ENCODE data around the gene LY6G5C. TPM values are rescaled to one million over a fixed set of nuclear protein-coding genes. Genes with fewer than 3 reads are reported as not detected.

LY6G5C gene
- total and polyA plus RNA-seq, 2 donors (not counting 1 experiment from before 2014, with no cell fraction given), result 0.76 to 3.4 TPM

DNA sequence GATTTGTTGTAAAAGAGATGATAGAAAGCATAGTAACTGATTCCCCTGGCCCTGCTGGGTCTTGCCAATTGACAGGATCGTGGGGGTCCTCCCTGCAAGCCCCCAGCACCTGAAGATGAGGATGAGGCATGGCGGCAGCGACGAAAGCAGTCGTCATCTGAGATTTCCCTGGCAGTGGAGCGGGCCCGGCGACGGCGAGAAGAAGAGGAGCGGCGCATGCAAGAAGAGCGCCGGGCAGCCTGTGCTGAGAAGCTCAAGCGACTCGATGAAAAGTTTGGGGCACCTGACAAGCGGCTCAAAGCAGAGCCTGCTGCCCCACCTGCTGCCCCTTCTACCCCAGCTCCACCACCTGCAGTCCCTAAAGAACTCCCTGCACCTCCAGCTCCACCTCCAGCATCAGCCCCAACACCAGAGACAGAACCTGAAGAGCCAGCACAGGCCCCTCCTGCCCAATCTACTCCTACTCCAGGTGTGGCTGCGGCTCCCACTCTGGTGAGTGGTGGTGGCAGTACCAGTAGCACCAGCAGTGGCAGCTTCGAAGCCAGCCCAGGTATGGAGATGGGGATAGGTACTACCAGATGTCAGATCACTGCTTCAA, 53.1 kb downstream of the LY6G5C start:
- CTCF ChIA-PET, result interaction anchor here (1.1 to 1.2 kb wide), 2 partner anchors 76 to 263 kb away, joined by 3 read pairs; no protein-coding TSS in a partner anchor
- Mint-ChIP-seq H3K27me3 (no peaks in the 10 kb centered on the region), H3K4me1 (peaks cover under 1% of the 10 kb centered on the region), H3K4me3 (no peak overlapping the region), H3K9me3 (ENCODE audit: insufficient read depth) (no peaks in the 10 kb centered on the region), H3K27ac (no peak overlapping the region)
- no peak overlapping the region for H3K4me2 ChIP-seq (replicated peaks; ENCODE audit: low read depth, low read length, poor library complexity, severe bottlenecking)
- no peak overlapping the region for H3K27ac ChIP-seq (ENCODE audit: low read length in 2 of 2)
- H3K4me3 ChIP-seq (ENCODE audit: control extremely low read depth in 1 of 5, extremely low read depth in 1 of 5, insufficient read depth in 1 of 5, low read depth in 2 of 5, low read length in 4 of 5), result no peak overlapping the region
- H3K9ac ChIP-seq (ENCODE audit: low read length), result no peak overlapping the region
- no peak for DNase-seq
- TF ChIP-seq EZH2 (IDR thresholded peaks at IDR 0.05; ENCODE audit: borderline replicate concordance, insufficient read depth, low read depth, low read length, poor library complexity, severe bottlenecking), result no peak
- TF ChIP-seq, protein P1, sequence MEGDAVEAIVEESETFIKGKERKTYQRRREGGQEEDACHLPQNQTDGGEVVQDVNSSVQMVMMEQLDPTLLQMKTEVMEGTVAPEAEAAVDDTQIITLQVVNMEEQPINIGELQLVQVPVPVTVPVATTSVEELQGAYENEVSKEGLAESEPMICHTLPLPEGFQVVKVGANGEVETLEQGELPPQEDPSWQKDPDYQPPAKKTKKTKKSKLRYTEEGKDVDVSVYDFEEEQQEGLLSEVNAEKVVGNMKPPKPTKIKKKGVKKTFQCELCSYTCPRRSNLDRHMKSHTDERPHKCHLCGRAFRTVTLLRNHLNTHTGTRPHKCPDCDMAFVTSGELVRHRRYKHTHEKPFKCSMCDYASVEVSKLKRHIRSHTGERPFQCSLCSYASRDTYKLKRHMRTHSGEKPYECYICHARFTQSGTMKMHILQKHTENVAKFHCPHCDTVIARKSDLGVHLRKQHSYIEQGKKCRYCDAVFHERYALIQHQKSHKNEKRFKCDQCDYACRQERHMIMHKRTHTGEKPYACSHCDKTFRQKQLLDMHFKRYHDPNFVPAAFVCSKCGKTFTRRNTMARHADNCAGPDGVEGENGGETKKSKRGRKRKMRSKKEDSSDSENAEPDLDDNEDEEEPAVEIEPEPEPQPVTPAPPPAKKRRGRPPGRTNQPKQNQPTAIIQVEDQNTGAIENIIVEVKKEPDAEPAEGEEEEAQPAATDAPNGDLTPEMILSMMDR (IDR thresholded peaks at IDR 0.05), result no peak
- H3K9me3 ChIP-seq (ENCODE audit: control extremely low read depth in 1 of 3, control insufficient read depth in 2 of 3, insufficient read depth in 1 of 3, low read length in 2 of 3), result no peaks in the 10 kb centered on the region
- POLR2A ChIA-PET, result interaction anchor here (0.6 kb wide), 1 partner anchor 341 kb away, joined by 3 read pairs; no protein-coding TSS in a partner anchor
- H3K27me3 ChIP-seq (replicated peaks in 1 of 4; ENCODE audit: control extremely low read depth in 1 of 4, control insufficient read depth in 3 of 4, insufficient read depth in 4 of 4, low read length in 3 of 4), result no peaks in the 10 kb centered on the region
- peaks cover 5% of the 10 kb centered on the region for H3K79me2 ChIP-seq (ENCODE audit: control insufficient read depth, insufficient read depth, low read length)
- H2AFZ ChIP-seq (ENCODE audit: insufficient read depth, low read depth, low read length, poor library complexity, severe bottlenecking), result no peak overlapping the region
- 98% methylated on average over 18 of the region's 19 CpGs for WGBS (ENCODE audit: insufficient coverage)
- H3K4me1 ChIP-seq (ENCODE audit: control insufficient read depth in 2 of 2, insufficient read depth in 2 of 2, low read length in 2 of 2), result no peaks in the 10 kb centered on the region
- peaks cover 7 to 90% of the 10 kb centered on the region in 2 experiments for H3K36me3 ChIP-seq (replicated peaks in 1 of 2; ENCODE audit: control extremely low read depth in 1 of 2, control insufficient read depth in 1 of 2, extremely low read depth in 1 of 2, insufficient read depth in 2 of 2, low read length in 1 of 2)
- H4K20me1 ChIP-seq (ENCODE audit: control insufficient read depth, insufficient read depth, low read length, poor library complexity, severe bottlenecking), result peaks cover 38% of the 10 kb centered on the region
- ATAC-seq (ENCODE audit: low read depth), result no peak
- intact Hi-C loops (cut with micrococcal nuclease), result no loop called here

DNA sequence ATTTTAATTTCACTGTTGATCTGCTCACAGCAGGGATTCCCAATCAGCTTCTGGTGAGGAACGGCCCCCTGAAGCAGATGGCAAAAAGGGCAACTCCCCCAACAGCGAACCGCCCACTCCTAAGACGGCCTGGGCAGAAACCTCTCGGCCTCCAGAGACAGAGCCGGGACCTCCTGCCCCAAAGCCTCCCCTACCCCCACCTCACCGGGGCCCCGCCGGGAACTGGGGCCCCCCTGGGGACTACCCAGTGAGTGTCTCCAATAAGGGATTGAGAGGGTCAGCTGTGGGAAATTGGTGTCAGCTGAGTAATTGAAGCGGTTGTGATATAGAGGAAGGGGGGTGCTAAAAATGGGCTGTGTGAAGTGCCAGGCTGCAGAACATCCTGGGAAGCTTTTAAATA, 53.9 kb downstream of the LY6G5C start:
- peaks cover 10% of the 10 kb centered on the region for H3K79me2 ChIP-seq (ENCODE audit: control insufficient read depth, insufficient read depth, low read length)

More for the DNA sequence above, 53.9 kb downstream of the LY6G5C start:
- POLR2A ChIA-PET, result interaction anchor here (0.6 kb wide), 1 partner anchor 342 kb away, joined by 3 read pairs; no protein-coding TSS in a partner anchor
- H3K27me3 Mint-ChIP-seq, result no peaks in the 10 kb centered on the region
- ATAC-seq (ENCODE audit: low read depth), result no peak
- 100% methylated on average over 2 of the region's 10 CpGs for WGBS (ENCODE audit: insufficient coverage)
- Histone ChIP-seq H3K4me2 (replicated peaks; ENCODE audit: low read depth, low read length, poor library complexity, severe bottlenecking) (no peak overlapping the region), H2AFZ (ENCODE audit: insufficient read depth, low read depth, low read length, poor library complexity, severe bottlenecking) (no peak overlapping the region), H3K9ac (ENCODE audit: low read length) (no peak overlapping the region), H3K4me1 (ENCODE audit: control insufficient read depth in 2 of 2, insufficient read depth in 2 of 2, low read length in 2 of 2) (peaks cover under 1 to 2% of the 10 kb centered on the region in 2 donors), H3K27ac (ENCODE audit: low read length in 2 of 2) (no peak overlapping the region), H3K9me3 (ENCODE audit: control extremely low read depth in 1 of 3, control insufficient read depth in 2 of 3, insufficient read depth in 1 of 3, low read length in 2 of 3) (no peaks in the 10 kb centered on the region), H3K4me3 (ENCODE audit: control extremely low read depth in 1 of 5, extremely low read depth in 1 of 5, insufficient read depth in 1 of 5, low read depth in 2 of 5, low read length in 4 of 5) (no peak overlapping the region), H4K20me1 (ENCODE audit: control insufficient read depth, insufficient read depth, low read length, poor library complexity, severe bottlenecking) (peaks cover 30% of the 10 kb centered on the region), H3K27me3 (replicated peaks in 1 of 4; ENCODE audit: control extremely low read depth in 1 of 4, control insufficient read depth in 3 of 4, insufficient read depth in 4 of 4, low read length in 3 of 4) (no peaks in the 10 kb centered on the region), H3K36me3 (replicated peaks in 1 of 2; ENCODE audit: control extremely low read depth in 1 of 2, control insufficient read depth in 1 of 2, extremely low read depth in 1 of 2, insufficient read depth in 2 of 2, low read length in 1 of 2) (peaks cover 7 to 84% of the 10 kb centered on the region in 2 experiments)
- intact Hi-C loops (cut with micrococcal nuclease), result no loop called here
- TF ChIP-seq EZH2 (IDR thresholded peaks at IDR 0.05; ENCODE audit: borderline replicate concordance, insufficient read depth, low read depth, low read length, poor library complexity, severe bottlenecking), result no peak
- TF ChIP-seq, protein P1 (IDR thresholded peaks at IDR 0.05), result no peak
- H3K9me3 Mint-ChIP-seq (ENCODE audit: insufficient read depth), result no peaks in the 10 kb centered on the region
- H3K27ac Mint-ChIP-seq, result no peak overlapping the region
- CTCF ChIA-PET, result interaction anchor here (0.7 to 1.2 kb wide), 3 partner anchors 12 to 264 kb away, joined by 3 to 4 read pairs (median 3); no protein-coding TSS in a partner anchor
- no peak for DNase-seq
- peaks cover 8% of the 10 kb centered on the region for H3K4me1 Mint-ChIP-seq
- no peak overlapping the region for H3K4me3 Mint-ChIP-seq

Data from B cell (primary cell).